ENCODE data around the gene ANKRD39. TPM values are rescaled to one million over a fixed set of nuclear protein-coding genes. Genes with fewer than 3 reads are reported as not detected.

ANKRD39 gene
- total and polyA plus RNA-seq, 10 of the 15 experiments (the other 5 are each of a cell fraction or from before 2014, with no cell fraction given): 7.4 to 36.2 (median 23.7) TPM

GRCh38 chr2:96844405-96844808 is 13.4 kb downstream of the ANKRD39 start:
- Histone ChIP-seq H3K9ac (ENCODE audit: control insufficient read depth, insufficient read depth, low read length) (no peak overlapping the region), H3K4me3 (no peak overlapping the region), H3K4me2 (ENCODE audit: control insufficient read depth, insufficient read depth) (no peak overlapping the region), H3K4me1 (ENCODE audit: control insufficient read depth, insufficient read depth, low read length) (peaks cover 7% of the 10 kb centered on the region), H3K27me3 (replicated peaks in 1 of 2; ENCODE audit: control insufficient read depth in 2 of 2, insufficient read depth in 2 of 2, low read length in 1 of 2) (no peaks in the 10 kb centered on the region), H3K9me3 (replicated peaks; ENCODE audit: control insufficient read depth, insufficient read depth, low read length) (no peaks in the 10 kb centered on the region), H3K36me3 (ENCODE audit: control insufficient read depth in 2 of 2, insufficient read depth in 2 of 2, low read length in 1 of 2) (peaks cover 0 to 3% of the 10 kb centered on the region in 2 experiments; a peak in 3 of 4 replicates), H3K27ac (ENCODE audit: control insufficient read depth, insufficient read depth) (no peak overlapping the region), H3K79me2 (ENCODE audit: control insufficient read depth, insufficient read depth, low read length) (no peaks in the 10 kb centered on the region), H4K20me1 (ENCODE audit: control insufficient read depth, insufficient read depth) (no peaks in the 10 kb centered on the region), H2AFZ (ENCODE audit: control insufficient read depth, low read depth, low read length) (no peak overlapping the region)
- ATAC-seq (no peak), DNase-seq (ENCODE audit: low read depth, low spot score) (no peak), FAIRE-seq (no peak)
- intact Hi-C loops (cut with micrococcal nuclease; ENCODE audit: unreplicated experiment) (no loop called here), in situ Hi-C loops (cut with MboI) (no loop called here)
- ChIA-PET RAD21 (ENCODE audit: unreplicated experiment) (interaction anchor here (0.6 to 0.7 kb wide), 2 partner anchors 117 to 290 kb away, joined by 3 to 5 read pairs; no protein-coding TSS in a partner anchor), SMC1A (ENCODE audit: uncharacterized antibody, unreplicated experiment) (interaction anchor here (1.4 kb wide), 1 partner anchor 14 kb away, joined by 4 read pairs; the partner anchor contains the start of gene ANKRD39), CTCF (interaction anchor here (1.4 kb wide), 1 partner anchor 13 kb away, joined by 3 read pairs; the partner anchor contains the start of gene ANKRD39), POLR2A (interaction anchor here (0.6 kb wide), 2 partner anchors 97 to 155 kb away, joined by 3 to 8 read pairs; no protein-coding TSS in a partner anchor)
- BruUV-seq (replicated peaks): no TSS peak
- 95% methylated on average over 17 of the region's 17 CpGs for WGBS (ENCODE audit: insufficient coverage, insufficient replicate concordance, low lambda C conversion rate, missing lambda C conversion rate)
- TF ChIP-seq, protein P1, sequence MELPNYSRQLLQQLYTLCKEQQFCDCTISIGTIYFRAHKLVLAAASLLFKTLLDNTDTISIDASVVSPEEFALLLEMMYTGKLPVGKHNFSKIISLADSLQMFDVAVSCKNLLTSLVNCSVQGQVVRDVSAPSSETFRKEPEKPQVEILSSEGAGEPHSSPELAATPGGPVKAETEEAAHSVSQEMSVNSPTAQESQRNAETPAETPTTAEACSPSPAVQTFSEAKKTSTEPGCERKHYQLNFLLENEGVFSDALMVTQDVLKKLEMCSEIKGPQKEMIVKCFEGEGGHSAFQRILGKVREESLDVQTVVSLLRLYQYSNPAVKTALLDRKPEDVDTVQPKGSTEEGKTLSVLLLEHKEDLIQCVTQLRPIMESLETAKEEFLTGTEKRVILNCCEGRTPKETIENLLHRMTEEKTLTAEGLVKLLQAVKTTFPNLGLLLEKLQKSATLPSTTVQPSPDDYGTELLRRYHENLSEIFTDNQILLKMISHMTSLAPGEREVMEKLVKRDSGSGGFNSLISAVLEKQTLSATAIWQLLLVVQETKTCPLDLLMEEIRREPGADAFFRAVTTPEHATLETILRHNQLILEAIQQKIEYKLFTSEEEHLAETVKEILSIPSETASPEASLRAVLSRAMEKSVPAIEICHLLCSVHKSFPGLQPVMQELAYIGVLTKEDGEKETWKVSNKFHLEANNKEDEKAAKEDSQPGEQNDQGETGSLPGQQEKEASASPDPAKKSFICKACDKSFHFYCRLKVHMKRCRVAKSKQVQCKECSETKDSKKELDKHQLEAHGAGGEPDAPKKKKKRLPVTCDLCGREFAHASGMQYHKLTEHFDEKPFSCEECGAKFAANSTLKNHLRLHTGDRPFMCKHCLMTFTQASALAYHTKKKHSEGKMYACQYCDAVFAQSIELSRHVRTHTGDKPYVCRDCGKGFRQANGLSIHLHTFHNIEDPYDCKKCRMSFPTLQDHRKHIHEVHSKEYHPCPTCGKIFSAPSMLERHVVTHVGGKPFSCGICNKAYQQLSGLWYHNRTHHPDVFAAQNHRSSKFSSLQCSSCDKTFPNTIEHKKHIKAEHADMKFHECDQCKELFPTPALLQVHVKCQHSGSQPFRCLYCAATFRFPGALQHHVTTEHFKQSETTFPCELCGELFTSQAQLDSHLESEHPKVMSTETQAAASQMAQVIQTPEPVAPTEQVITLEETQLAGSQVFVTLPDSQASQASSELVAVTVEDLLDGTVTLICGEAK (IDR thresholded peaks at IDR 0.05; ENCODE audit: borderline replicate concordance): no peak
- TF ChIP-seq STAT1 (conservative IDR thresholded peaks at IDR 0.05) (no peak), PAX8 (IDR thresholded peaks at IDR 0.05) (no peak), RFX5 (IDR thresholded peaks at IDR 0.05; ENCODE audit: low read depth, low read length) (no peak), SPI1 (IDR thresholded peaks at IDR 0.05; ENCODE audit: borderline replicate concordance, insufficient read depth, low read depth, low read length) (no peak), BRCA1 (IDR thresholded peaks at IDR 0.05; ENCODE audit: low read depth, low read length) (no peak)
- TF ChIP-seq, protein P2, sequence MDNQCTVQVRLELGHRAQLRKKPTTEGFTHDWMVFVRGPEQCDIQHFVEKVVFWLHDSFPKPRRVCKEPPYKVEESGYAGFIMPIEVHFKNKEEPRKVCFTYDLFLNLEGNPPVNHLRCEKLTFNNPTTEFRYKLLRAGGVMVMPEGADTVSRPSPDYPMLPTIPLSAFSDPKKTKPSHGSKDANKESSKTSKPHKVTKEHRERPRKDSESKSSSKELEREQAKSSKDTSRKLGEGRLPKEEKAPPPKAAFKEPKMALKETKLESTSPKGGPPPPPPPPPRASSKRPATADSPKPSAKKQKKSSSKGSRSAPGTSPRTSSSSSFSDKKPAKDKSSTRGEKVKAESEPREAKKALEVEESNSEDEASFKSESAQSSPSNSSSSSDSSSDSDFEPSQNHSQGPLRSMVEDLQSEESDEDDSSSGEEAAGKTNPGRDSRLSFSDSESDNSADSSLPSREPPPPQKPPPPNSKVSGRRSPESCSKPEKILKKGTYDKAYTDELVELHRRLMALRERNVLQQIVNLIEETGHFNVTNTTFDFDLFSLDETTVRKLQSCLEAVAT (IDR thresholded peaks at IDR 0.05): no peak
- TF ChIP-seq, protein P3, sequence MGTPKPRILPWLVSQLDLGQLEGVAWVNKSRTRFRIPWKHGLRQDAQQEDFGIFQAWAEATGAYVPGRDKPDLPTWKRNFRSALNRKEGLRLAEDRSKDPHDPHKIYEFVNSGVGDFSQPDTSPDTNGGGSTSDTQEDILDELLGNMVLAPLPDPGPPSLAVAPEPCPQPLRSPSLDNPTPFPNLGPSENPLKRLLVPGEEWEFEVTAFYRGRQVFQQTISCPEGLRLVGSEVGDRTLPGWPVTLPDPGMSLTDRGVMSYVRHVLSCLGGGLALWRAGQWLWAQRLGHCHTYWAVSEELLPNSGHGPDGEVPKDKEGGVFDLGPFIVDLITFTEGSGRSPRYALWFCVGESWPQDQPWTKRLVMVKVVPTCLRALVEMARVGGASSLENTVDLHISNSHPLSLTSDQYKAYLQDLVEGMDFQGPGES (IDR thresholded peaks at IDR 0.05): no peak
- TF ChIP-seq, protein P4, sequence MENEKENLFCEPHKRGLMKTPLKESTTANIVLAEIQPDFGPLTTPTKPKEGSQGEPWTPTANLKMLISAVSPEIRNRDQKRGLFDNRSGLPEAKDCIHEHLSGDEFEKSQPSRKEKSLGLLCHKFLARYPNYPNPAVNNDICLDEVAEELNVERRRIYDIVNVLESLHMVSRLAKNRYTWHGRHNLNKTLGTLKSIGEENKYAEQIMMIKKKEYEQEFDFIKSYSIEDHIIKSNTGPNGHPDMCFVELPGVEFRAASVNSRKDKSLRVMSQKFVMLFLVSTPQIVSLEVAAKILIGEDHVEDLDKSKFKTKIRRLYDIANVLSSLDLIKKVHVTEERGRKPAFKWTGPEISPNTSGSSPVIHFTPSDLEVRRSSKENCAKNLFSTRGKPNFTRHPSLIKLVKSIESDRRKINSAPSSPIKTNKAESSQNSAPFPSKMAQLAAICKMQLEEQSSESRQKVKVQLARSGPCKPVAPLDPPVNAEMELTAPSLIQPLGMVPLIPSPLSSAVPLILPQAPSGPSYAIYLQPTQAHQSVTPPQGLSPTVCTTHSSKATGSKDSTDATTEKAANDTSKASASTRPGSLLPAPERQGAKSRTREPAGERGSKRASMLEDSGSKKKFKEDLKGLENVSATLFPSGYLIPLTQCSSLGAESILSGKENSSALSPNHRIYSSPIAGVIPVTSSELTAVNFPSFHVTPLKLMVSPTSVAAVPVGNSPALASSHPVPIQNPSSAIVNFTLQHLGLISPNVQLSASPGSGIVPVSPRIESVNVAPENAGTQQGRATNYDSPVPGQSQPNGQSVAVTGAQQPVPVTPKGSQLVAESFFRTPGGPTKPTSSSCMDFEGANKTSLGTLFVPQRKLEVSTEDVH (IDR thresholded peaks at IDR 0.05; ENCODE audit: low read depth, partially characterized antibody): no peak

Data from GM12878 (cell line).